Choroid plexus epithelial cell (primary cell): ENCODE data around the gene MICAL3.

ENCODE experiments used
- DNase-seq: peaks from one replicate; pipeline ENCODE4 v3.0.0-alpha.2; 2010; ENCODE audit warnings: low read depth
- H3K4me3 ChIP-seq: 2 replicates; pipeline ENCODE4 v1.5.1; 2011; ENCODE audit warnings: low read depth, mild to moderate bottlenecking, control low read depth, low read length, moderate library complexity
- CTCF ChIP-seq: conservative IDR thresholded peaks from 2 replicates; pipeline ENCODE4 v1.5.1; 2011; ENCODE audit warnings: low read depth, mild to moderate bottlenecking, control low read depth, inconsistent platforms, low read length, moderate library complexity

The MICAL3 gene

GRCh38 chr22:17828502-17829080 is 195.8 kb downstream of the MICAL3 start:
- DNase-seq, result no peak
- TF ChIP-seq CTCF, result no peak
- no peak overlapping the region for H3K4me3 ChIP-seq

GRCh38 chr22:17827466-17827865 is 196.9 kb downstream of the MICAL3 start:
- no peak for DNase-seq
- TF ChIP-seq CTCF, result no peak
- H3K4me3 ChIP-seq, result no peak overlapping the region

- no peak overlapping the region for H3K4me3 ChIP-seq
- no peak for TF ChIP-seq CTCF
- no peak for DNase-seq
Observed at GRCh38 chr22:17825876-17826550, 198.3 kb downstream of the MICAL3 start.

- no peak for DNase-seq
- H3K4me3 ChIP-seq, result no peak overlapping the region
- no peak for TF ChIP-seq CTCF
Observed at GRCh38 chr22:17824457-17824856, 199.9 kb downstream of the MICAL3 start.

GRCh38 chr22:17823964-17824363 is 200.4 kb downstream of the MICAL3 start:
- TF ChIP-seq CTCF, result no peak

GRCh38 chr22:17823226-17823625 is 201.1 kb downstream of the MICAL3 start:
- H3K4me3 ChIP-seq, result no peak overlapping the region
- no peak for DNase-seq
- TF ChIP-seq CTCF, result no peak

More at GRCh38 chr22:17823964-17824363, 200.4 kb downstream of the MICAL3 start:
- no peak for DNase-seq
- no peak overlapping the region for H3K4me3 ChIP-seq

- no peak for DNase-seq
- TF ChIP-seq CTCF, result no peak
- no peak overlapping the region for H3K4me3 ChIP-seq
Observed at GRCh38 chr22:17822087-17822486, 202.3 kb downstream of the MICAL3 start.
